Mononuclear cell (primary cell): ENCODE results near the gene DOCK11. TPM values are rescaled to one million over a fixed set of nuclear protein-coding genes. Genes with fewer than 3 reads are reported as not detected.

ENCODE experiments used
- H3K27me3 ChIP-seq: 2 replicates; pipeline ENCODE4 v1.6.0; 2011; ENCODE audit warnings: low read length, control low read depth; ENCODE audit not compliant: insufficient read depth
- H3K4me1 ChIP-seq: 2 replicates; pipeline ENCODE4 v1.5.1; 2011; ENCODE audit warnings: mild to moderate bottlenecking, low read length, control low read depth; ENCODE audit not compliant: insufficient read depth
- H3K4me3 ChIP-seq: 2 replicates; pipeline ENCODE4 v1.5.1; 2011; ENCODE audit warnings: mild to moderate bottlenecking, low read length, moderate library complexity
- H3K9me3 ChIP-seq: 2 replicates; pipeline ENCODE4 v1.5.1; 2011; ENCODE audit warnings: low read depth, mild to moderate bottlenecking, control low read depth, low read length
- total RNA-seq: library from RNA; depleted of rRNA; stranded (reverse); fragments of >200 nt; gene quantifications from one replicate; pipeline ENCODE4 v1.2.3, GENCODE V29; 2012

Gene DOCK11
- total RNA-seq, 1 donor: 78.7 TPM

- H3K4me3 ChIP-seq: no peak overlapping the region
- H3K4me1 ChIP-seq: peaks cover 53% of the 10 kb centered on the region
- H3K27me3 ChIP-seq: no peaks in the 10 kb centered on the region
- H3K9me3 ChIP-seq: no peaks in the 10 kb centered on the region
These were observed 40.6 kb downstream of the DOCK11 start for GRCh38 chrX:118536204-118536603.

- H3K4me3 ChIP-seq: no peak overlapping the region
- peaks cover 46% of the 10 kb centered on the region for H3K4me1 ChIP-seq
- H3K9me3 ChIP-seq: no peaks in the 10 kb centered on the region
These were observed 41.3 kb downstream of the DOCK11 start for GRCh38 chrX:118536687-118537461.

DNA sequence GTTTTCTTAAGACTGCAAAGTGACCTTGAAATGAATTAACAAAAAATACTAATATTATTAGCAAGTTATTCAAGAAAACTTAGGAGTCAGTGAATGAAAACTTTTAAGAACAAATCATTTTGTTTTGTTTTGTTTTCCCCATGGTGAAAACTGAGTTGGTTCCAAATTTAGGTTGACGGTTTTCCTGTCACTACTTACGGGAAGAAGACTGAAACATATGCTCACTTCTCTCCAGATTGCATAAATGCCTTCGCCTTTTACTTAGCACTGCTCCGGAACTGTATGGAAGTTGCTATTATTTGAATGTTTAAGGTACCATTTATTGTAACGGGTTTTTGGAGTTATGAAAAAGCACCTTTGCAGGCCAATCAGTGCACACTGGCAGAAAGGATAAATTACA, 42.8 kb downstream of the DOCK11 start:
- Histone ChIP-seq H3K9me3 (no peaks in the 10 kb centered on the region), H3K27me3 (no peaks in the 10 kb centered on the region), H3K4me3 (no peak overlapping the region), H3K4me1 (peaks cover 44% of the 10 kb centered on the region)

More at GRCh38 chrX:118536687-118537461, 41.3 kb downstream of the DOCK11 start:
- no peaks in the 10 kb centered on the region for H3K27me3 ChIP-seq

GRCh38 chrX:118540342-118540741, 44.7 kb downstream of the DOCK11 start:
- Histone ChIP-seq H3K4me3 (no peak overlapping the region), H3K27me3 (no peaks in the 10 kb centered on the region), H3K9me3 (no peaks in the 10 kb centered on the region), H3K4me1 (peaks cover 41% of the 10 kb centered on the region)

DNA sequence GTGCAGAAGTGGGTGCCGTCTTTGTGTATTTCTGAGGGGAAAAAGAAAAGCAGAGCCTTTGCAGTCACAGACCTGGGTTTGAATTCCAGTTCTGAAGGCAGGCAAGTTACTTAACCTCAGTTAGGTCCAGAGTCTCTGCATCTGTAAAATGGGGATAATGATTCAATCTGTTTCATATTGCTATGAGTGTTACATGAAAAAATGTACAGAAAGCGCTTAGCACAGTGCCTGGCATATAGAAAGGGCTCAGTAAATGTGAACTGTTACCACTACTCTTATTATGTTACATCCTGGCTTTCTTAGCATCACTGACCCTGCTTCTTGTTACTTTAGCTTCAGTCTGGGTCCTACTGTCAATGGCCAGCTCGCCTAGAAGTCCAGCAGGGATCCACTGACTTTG, 45.9 kb downstream of the DOCK11 start:
- no peak overlapping the region for H3K4me3 ChIP-seq
- H3K9me3 ChIP-seq: no peaks in the 10 kb centered on the region
- H3K4me1 ChIP-seq: peaks cover 29% of the 10 kb centered on the region
- H3K27me3 ChIP-seq: no peaks in the 10 kb centered on the region

- Histone ChIP-seq H3K4me1 (no peaks in the 10 kb centered on the region), H3K27me3 (no peaks in the 10 kb centered on the region), H3K4me3 (no peak overlapping the region), H3K9me3 (no peaks in the 10 kb centered on the region)
These were observed 49.9 kb downstream of the DOCK11 start for GRCh38 chrX:118545510-118545909.

- H3K27me3 ChIP-seq: no peaks in the 10 kb centered on the region
- H3K9me3 ChIP-seq: no peaks in the 10 kb centered on the region
- no peak overlapping the region for H3K4me3 ChIP-seq
- peaks cover 6% of the 10 kb centered on the region for H3K4me1 ChIP-seq
These were observed 53.2 kb downstream of the DOCK11 start for GRCh38 chrX:118548841-118549240.

DNA sequence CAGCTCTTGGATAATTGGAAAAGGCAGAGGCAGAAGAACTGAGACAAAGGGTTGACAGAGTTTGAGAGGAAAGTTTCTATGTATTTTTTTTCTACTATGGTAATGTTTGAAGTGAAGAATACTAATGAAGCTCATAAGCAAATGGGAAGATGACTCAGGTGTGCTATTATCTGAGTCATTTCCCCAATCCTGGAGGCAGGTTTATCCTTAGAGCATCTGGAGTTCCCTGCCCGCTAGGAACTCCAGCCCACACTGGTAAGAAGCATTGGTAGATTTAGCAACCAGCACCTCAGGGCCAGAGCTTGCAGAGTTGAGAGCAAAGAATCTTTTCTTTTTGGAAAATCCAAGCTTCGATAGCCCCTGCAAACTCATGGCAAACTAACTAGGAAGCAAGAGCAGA, 55.2 kb downstream of the DOCK11 start:
- no peaks in the 10 kb centered on the region for H3K27me3 ChIP-seq
- H3K9me3 ChIP-seq: no peaks in the 10 kb centered on the region
- no peak overlapping the region for H3K4me3 ChIP-seq
- H3K4me1 ChIP-seq: peaks cover 6% of the 10 kb centered on the region

- no peaks in the 10 kb centered on the region for H3K9me3 ChIP-seq
- H3K4me1 ChIP-seq: peaks cover 6% of the 10 kb centered on the region
- H3K27me3 ChIP-seq: no peaks in the 10 kb centered on the region
- H3K4me3 ChIP-seq: no peak overlapping the region
These were observed 55.8 kb downstream of the DOCK11 start for GRCh38 chrX:118551426-118551825.

- Histone ChIP-seq H3K9me3 (no peaks in the 10 kb centered on the region), H3K4me3 (no peak overlapping the region), H3K4me1 (peaks cover 6% of the 10 kb centered on the region), H3K27me3 (no peaks in the 10 kb centered on the region)
These were observed 56.7 kb downstream of the DOCK11 start for GRCh38 chrX:118552121-118552900.

- no peaks in the 10 kb centered on the region for H3K27me3 ChIP-seq
These were observed 57.6 kb downstream of the DOCK11 start for GRCh38 chrX:118553042-118553710.

GRCh38 chrX:118554511-118554910, 58.9 kb downstream of the DOCK11 start:
- Histone ChIP-seq H3K9me3 (no peaks in the 10 kb centered on the region), H3K4me1 (peaks cover 10% of the 10 kb centered on the region), H3K27me3 (no peaks in the 10 kb centered on the region), H3K4me3 (no peak overlapping the region)

More at GRCh38 chrX:118553042-118553710, 57.6 kb downstream of the DOCK11 start:
- H3K4me1 ChIP-seq: peaks cover 6% of the 10 kb centered on the region
- H3K9me3 ChIP-seq: no peaks in the 10 kb centered on the region
- H3K4me3 ChIP-seq: no peak overlapping the region

GRCh38 chrX:118558926-118559325, 63.3 kb downstream of the DOCK11 start:
- Histone ChIP-seq H3K27me3 (no peaks in the 10 kb centered on the region), H3K4me1 (peaks cover 4% of the 10 kb centered on the region), H3K4me3 (no peak overlapping the region), H3K9me3 (no peaks in the 10 kb centered on the region)

GRCh38 chrX:118560489-118560888, 64.9 kb downstream of the DOCK11 start:
- Histone ChIP-seq H3K4me1 (peaks cover 4% of the 10 kb centered on the region), H3K4me3 (no peak overlapping the region)

DNA sequence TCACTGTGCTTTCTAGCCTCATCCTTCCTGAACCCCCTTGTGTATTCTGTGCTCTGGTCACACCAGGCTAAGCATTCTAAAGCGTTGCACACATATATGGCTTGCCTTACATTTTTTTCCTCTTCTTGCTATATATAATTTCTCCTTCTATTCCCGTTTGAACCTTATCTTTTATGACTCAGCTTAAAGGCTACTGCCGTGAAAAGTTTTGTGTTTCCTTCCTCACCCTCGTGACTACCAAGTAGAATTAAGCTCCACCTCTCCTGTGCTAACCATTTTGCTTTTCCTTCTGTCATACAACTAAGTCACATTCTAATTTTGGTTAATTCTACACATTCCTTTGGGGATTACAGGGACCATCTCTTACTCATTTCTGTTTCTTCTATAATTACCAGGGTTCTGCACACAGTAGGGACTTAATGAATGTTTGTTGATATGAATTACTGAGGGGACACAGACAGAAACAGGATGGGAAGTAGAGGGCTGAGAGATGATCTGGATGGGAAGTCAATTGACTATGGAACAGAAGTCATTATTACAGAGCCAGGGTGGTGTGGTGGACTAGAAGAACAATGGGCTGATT, 67.1 kb downstream of the DOCK11 start:
- H3K27me3 ChIP-seq: no peaks in the 10 kb centered on the region
- H3K9me3 ChIP-seq: no peaks in the 10 kb centered on the region
- no peak overlapping the region for H3K4me3 ChIP-seq
- H3K4me1 ChIP-seq: peaks cover 4% of the 10 kb centered on the region

More at GRCh38 chrX:118560489-118560888, 64.9 kb downstream of the DOCK11 start:
- no peaks in the 10 kb centered on the region for H3K9me3 ChIP-seq
- H3K27me3 ChIP-seq: no peaks in the 10 kb centered on the region
